ENCODE results near the gene CHKB.
A peak's percentile ranks its signal among the peaks of the same experiment; 100 is the strongest.
"Not testable (repeated sequence)": the region's sequence is repeated elsewhere in the genome, so short reads cannot be mapped to it uniquely, and the experiment has no call there.

CHKB gene

GRCh38 chr22:50533856-50534711, 48.6 kb downstream of the CHKB start:
- H3K14ac ChIP-seq (ENCODE audit: low read length); H3K4me3 ChIP-seq (ENCODE audit: low read length in 2 of 2); H3K27ac ChIP-seq (replicated peaks; ENCODE audit: low read length); H2BK15ac ChIP-seq (ENCODE audit: low read length); H2BK12ac ChIP-seq (ENCODE audit: low read length); H3K79me1 ChIP-seq (ENCODE audit: low read depth, low read length); DNase-seq (ENCODE audit: low spot score); H3K9ac ChIP-seq (ENCODE audit: low read depth, low read length, poor library complexity); H3K36me3 ChIP-seq (replicated peaks in 1 of 2; ENCODE audit: control insufficient read depth in 2 of 2, insufficient read depth in 2 of 2, low read length in 2 of 2); H2BK5ac ChIP-seq (ENCODE audit: low read length); H4K8ac ChIP-seq (ENCODE audit: low read depth, low read length); H3K23ac ChIP-seq (ENCODE audit: low read depth, low read length, poor library complexity); H3K4me2 ChIP-seq (ENCODE audit: insufficient read depth, low read length, poor library complexity, severe bottlenecking); H3K4me1 ChIP-seq (ENCODE audit: control insufficient read depth in 2 of 2, insufficient read depth in 1 of 2, low read depth in 1 of 2, low read length in 2 of 2); H3K18ac ChIP-seq (ENCODE audit: low read length); H4K91ac ChIP-seq (ENCODE audit: low read depth, low read length, poor library complexity); H2AK5ac ChIP-seq (ENCODE audit: low read depth, low read length); H3K4ac ChIP-seq (ENCODE audit: low read length); H2BK120ac ChIP-seq (ENCODE audit: low read depth, low read length): not testable (repeated sequence)
- Histone ChIP-seq H3K27me3 (ENCODE audit: control insufficient read depth in 3 of 3, insufficient read depth in 3 of 3, low read depth in 1 of 3, low read length in 3 of 3) (peaks cover 14 to 30% (median 14%) of the 10 kb centered on the region in 3 experiments), H2AFZ (ENCODE audit: low read length) (peak overlapping the region; percentile 71), H3K9me3 (replicated peaks in 1 of 2; ENCODE audit: control insufficient read depth in 2 of 2, insufficient read depth in 1 of 2, low read depth in 1 of 2, low read length in 2 of 2) (peaks cover 6 to 15% of the 10 kb centered on the region in 2 donors)
- no CpG with 5 or more reads among the region's 21 CpGs for WGBS, 2 donors (ENCODE audit: extremely low coverage in 2 of 2, insufficient read length in 2 of 2, insufficient replicate concordance in 1 of 2)

DNA sequence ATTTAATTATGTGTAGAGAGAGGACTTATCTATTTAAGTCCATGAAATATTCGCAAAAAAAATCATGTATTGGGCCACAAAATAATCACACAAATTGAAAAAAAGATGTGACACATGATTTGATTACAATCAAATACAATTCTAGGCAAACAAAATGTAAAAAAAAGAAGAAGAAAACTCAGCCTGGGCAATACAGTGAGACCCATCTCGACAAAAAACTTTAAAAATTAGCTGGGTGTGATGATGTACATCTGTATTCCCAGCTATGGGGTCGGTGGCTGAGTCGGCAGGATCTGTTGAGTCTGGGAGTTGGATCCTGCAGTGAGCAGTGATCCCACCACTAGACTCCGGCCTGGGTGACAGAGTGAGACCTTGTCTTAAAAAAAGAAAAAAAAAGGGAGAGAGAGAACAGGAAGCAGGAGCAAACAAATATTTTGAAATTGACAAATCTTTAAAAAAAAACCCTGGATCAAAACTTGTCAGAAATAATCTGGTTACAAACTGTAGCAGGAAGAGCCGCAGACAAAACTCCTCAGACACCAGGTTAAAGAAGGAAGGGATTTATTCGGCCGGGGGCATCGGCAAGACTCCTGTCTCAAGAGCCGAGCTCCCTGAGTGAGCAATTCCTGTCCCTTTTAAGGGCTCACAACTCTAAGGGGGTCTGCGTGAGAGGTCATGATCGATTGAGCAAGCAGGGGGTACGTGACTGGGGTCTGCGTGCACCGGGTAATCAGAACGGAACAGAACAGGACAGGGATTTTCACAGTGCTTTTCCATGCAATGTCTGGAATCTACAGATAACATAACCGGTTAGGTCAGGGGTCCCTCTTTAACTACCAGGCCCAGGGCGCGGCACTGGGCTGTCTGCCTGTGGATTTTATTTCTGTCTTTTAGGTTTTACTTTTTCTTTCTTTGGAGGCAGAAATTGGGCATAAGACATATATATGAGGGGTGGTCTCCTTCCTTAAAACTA, 49.5 kb downstream of the CHKB start:
- Histone ChIP-seq H2AFZ (ENCODE audit: low read length) (peak overlapping the region; percentile 96), H3K23ac (ENCODE audit: low read depth, low read length, poor library complexity) (no peak overlapping the region), H3K4me3 (ENCODE audit: low read length in 2 of 2) (peak overlapping the region in 1 of 2 donors; percentile 55), H2AK5ac (ENCODE audit: low read depth, low read length) (no peak overlapping the region), H3K27ac (replicated peaks; ENCODE audit: low read length) (no peak overlapping the region), H3K14ac (ENCODE audit: low read length) (no peak overlapping the region), H3K79me1 (ENCODE audit: low read depth, low read length) (no peaks in the 10 kb centered on the region), H3K18ac (ENCODE audit: low read length) (no peak overlapping the region), H3K27me3 (ENCODE audit: control insufficient read depth in 3 of 3, insufficient read depth in 3 of 3, low read depth in 1 of 3, low read length in 3 of 3) (peaks cover 14 to 35% (median 14%) of the 10 kb centered on the region in 3 experiments), H4K8ac (ENCODE audit: low read depth, low read length) (no peak overlapping the region), H3K4me1 (ENCODE audit: control insufficient read depth in 2 of 2, insufficient read depth in 1 of 2, low read depth in 1 of 2, low read length in 2 of 2) (peaks cover 7 to 9% of the 10 kb centered on the region in 2 donors), H2BK5ac (ENCODE audit: low read length) (no peak overlapping the region), H3K9ac (ENCODE audit: low read depth, low read length, poor library complexity) (no peak overlapping the region), H3K4me2 (ENCODE audit: insufficient read depth, low read length, poor library complexity, severe bottlenecking) (no peak overlapping the region), H4K91ac (ENCODE audit: low read depth, low read length, poor library complexity) (no peak overlapping the region), H3K9me3 (replicated peaks in 1 of 2; ENCODE audit: control insufficient read depth in 2 of 2, insufficient read depth in 1 of 2, low read depth in 1 of 2, low read length in 2 of 2) (peaks cover 8 to 21% of the 10 kb centered on the region in 2 donors), H3K4ac (ENCODE audit: low read length) (no peak overlapping the region), H2BK15ac (ENCODE audit: low read length) (no peak overlapping the region), H2BK120ac (ENCODE audit: low read depth, low read length) (no peak overlapping the region), H2BK12ac (ENCODE audit: low read length) (no peak overlapping the region), H3K36me3 (replicated peaks in 1 of 2; ENCODE audit: control insufficient read depth in 2 of 2, insufficient read depth in 2 of 2, low read length in 2 of 2) (no peaks in the 10 kb centered on the region)
- DNase-seq (ENCODE audit: low spot score), result no peak
- whole genome bisulfite sequencing, 2 donors (ENCODE audit: extremely low coverage in 2 of 2, insufficient read length in 2 of 2, insufficient replicate concordance in 1 of 2), result no CpG with 5 or more reads among the region's 19 CpGs

DNA sequence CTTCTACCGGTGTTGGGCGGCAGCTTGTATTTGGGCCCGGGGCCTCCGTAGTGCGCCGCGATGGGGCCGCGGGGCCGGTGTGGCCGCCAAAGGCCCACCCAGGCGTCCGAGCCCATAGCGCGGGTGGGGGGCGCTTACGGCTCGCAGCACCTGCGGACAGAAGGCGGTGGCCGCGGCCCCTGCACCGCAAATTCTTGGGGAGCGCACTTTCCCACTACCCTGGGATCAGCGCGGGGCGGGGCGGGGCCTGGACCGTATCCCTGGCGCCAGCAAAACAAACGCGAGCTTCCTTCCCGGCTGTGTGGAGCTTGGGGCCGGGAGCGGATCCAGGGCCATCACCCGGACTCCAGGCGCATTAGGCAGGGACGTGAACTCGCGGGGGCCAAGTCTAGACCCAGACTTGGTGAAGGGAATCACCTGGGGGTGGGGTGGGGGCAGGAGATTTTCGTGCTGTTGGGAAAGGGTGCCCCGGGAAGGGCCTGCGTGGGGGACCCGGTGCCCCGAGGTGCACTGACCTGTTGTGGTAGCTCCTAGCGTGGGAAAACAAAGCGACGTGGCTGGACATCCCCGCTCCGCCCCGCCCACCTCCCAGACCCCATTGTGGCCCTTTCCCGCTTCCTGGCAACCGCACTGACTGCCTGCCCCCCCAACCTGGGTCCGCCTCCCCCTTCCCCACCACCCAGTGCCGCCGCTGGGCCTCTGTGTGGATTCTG, 50.5 kb downstream of the CHKB start:
- Histone ChIP-seq H2BK5ac (ENCODE audit: low read length) (peak overlapping the region; percentile 82), H3K9me3 (replicated peaks in 1 of 2; ENCODE audit: control insufficient read depth in 2 of 2, insufficient read depth in 1 of 2, low read depth in 1 of 2, low read length in 2 of 2) (peaks cover 8 to 21% of the 10 kb centered on the region in 2 donors), H4K91ac (ENCODE audit: low read depth, low read length, poor library complexity) (no peak overlapping the region), H3K9ac (ENCODE audit: low read depth, low read length, poor library complexity) (peak overlapping the region; percentile 92), H2BK120ac (ENCODE audit: low read depth, low read length) (no peak overlapping the region), H3K4me1 (ENCODE audit: control insufficient read depth in 2 of 2, insufficient read depth in 1 of 2, low read depth in 1 of 2, low read length in 2 of 2) (peaks cover 7 to 12% of the 10 kb centered on the region in 2 donors), H3K36me3 (replicated peaks in 1 of 2; ENCODE audit: control insufficient read depth in 2 of 2, insufficient read depth in 2 of 2, low read length in 2 of 2) (no peaks in the 10 kb centered on the region), H3K79me1 (ENCODE audit: low read depth, low read length) (no peaks in the 10 kb centered on the region), H3K27me3 (ENCODE audit: control insufficient read depth in 3 of 3, insufficient read depth in 3 of 3, low read depth in 1 of 3, low read length in 3 of 3) (peaks cover 14 to 35% (median 14%) of the 10 kb centered on the region in 3 experiments), H3K14ac (ENCODE audit: low read length) (peak overlapping the region; percentile 21), H3K4me3 (ENCODE audit: low read length in 2 of 2) (peak overlapping the region; percentile 55 to 82), H3K27ac (replicated peaks; ENCODE audit: low read length) (no peak overlapping the region), H3K18ac (ENCODE audit: low read length) (peak overlapping the region; percentile 98), H3K4me2 (ENCODE audit: insufficient read depth, low read length, poor library complexity, severe bottlenecking) (peak overlapping the region; percentile 89), H2AK5ac (ENCODE audit: low read depth, low read length) (peak overlapping the region; percentile 99), H2AFZ (ENCODE audit: low read length) (peak overlapping the region; percentile 96), H2BK15ac (ENCODE audit: low read length) (peak overlapping the region; percentile 97), H4K8ac (ENCODE audit: low read depth, low read length) (peak overlapping the region; percentile 65), H2BK12ac (ENCODE audit: low read length) (no peak overlapping the region), H3K4ac (ENCODE audit: low read length) (peak overlapping the region; percentile 53), H3K23ac (ENCODE audit: low read depth, low read length, poor library complexity) (peak overlapping the region; percentile 73)
- no peak for DNase-seq (ENCODE audit: low spot score)
- no CpG with 5 or more reads among the region's 56 CpGs for WGBS, 2 donors (ENCODE audit: extremely low coverage in 2 of 2, insufficient read length in 2 of 2, insufficient replicate concordance in 1 of 2)

Measured in neuronal stem cell (in vitro differentiated cells).